IMR-90 (cell line): ENCODE results near the gene TOGARAM2.

Experiments used
- BHLHE40 ChIP-seq: fragments of 150-350 bp; IDR thresholded peaks from 2 replicates; pipeline ENCODE4 v1.6.1; 2016; ENCODE audit warnings: mild to moderate bottlenecking, low read depth, low read length
- CEBPB ChIP-seq: IDR thresholded peaks from 2 replicates; pipeline ENCODE4 v1.6.1; 2012; ENCODE audit warnings: low read depth, low read length, improper control_type of control experiment
- CHD1 ChIP-seq: IDR thresholded peaks from 2 replicates; pipeline ENCODE4 v1.6.1; 2012; ENCODE audit warnings: low read depth, low read length, improper control_type of control experiment
- MAFK ChIP-seq: IDR thresholded peaks from 2 replicates; pipeline ENCODE4 v1.6.1; 2012; ENCODE audit warnings: low read depth, low read length, improper control_type of control experiment
- MAZ ChIP-seq: IDR thresholded peaks from 2 replicates; pipeline ENCODE4 v1.6.1; 2012; ENCODE audit warnings: low read depth, mild to moderate bottlenecking, low read length, improper control_type of control experiment, moderate library complexity, borderline replicate concordance
- POLR2A ChIP-seq: IDR thresholded peaks from 2 replicates; pipeline ENCODE4 v1.6.1; 2012; ENCODE audit warnings: mild to moderate bottlenecking, low read depth, low read length
- RAD21 ChIP-seq: IDR thresholded peaks from 2 replicates; pipeline ENCODE4 v1.6.1; 2012; ENCODE audit warnings: low read length, improper control_type of control experiment
- RFX5 ChIP-seq: IDR thresholded peaks from 2 replicates; pipeline ENCODE4 v1.8.0; 2012; ENCODE audit warnings: low read depth, mild to moderate bottlenecking, low read length, moderate library complexity
- SMC3 ChIP-seq: fragments of 150-350 bp; IDR thresholded peaks from 2 replicates; pipeline ENCODE4 v1.6.1; 2016; ENCODE audit warnings: low read depth, mild to moderate bottlenecking, antibody characterized with exemption, low read length, moderate library complexity
- TF ChIP-seq, protein P1 (sequence below): conservative IDR thresholded peaks from 2 replicates; pipeline ENCODE4 v1.5.1; 2012; ENCODE audit warnings: mild to moderate bottlenecking, low read depth, low read length, improper control_type of control experiment
- TF ChIP-seq, protein P2 (sequence below): fragments of 150-350 bp; IDR thresholded peaks from 2 replicates; pipeline ENCODE4 v1.6.1; 2016; ENCODE audit warnings: low read depth, mild to moderate bottlenecking, low read length, moderate library complexity, borderline replicate concordance
- TF ChIP-seq, protein P3 (sequence below): fragments of 150-350 bp; IDR thresholded peaks from 2 replicates; pipeline ENCODE4 v1.6.1; 2017; ENCODE audit warnings: mild to moderate bottlenecking, antibody characterized with exemption, low read length, low read depth

DNA sequence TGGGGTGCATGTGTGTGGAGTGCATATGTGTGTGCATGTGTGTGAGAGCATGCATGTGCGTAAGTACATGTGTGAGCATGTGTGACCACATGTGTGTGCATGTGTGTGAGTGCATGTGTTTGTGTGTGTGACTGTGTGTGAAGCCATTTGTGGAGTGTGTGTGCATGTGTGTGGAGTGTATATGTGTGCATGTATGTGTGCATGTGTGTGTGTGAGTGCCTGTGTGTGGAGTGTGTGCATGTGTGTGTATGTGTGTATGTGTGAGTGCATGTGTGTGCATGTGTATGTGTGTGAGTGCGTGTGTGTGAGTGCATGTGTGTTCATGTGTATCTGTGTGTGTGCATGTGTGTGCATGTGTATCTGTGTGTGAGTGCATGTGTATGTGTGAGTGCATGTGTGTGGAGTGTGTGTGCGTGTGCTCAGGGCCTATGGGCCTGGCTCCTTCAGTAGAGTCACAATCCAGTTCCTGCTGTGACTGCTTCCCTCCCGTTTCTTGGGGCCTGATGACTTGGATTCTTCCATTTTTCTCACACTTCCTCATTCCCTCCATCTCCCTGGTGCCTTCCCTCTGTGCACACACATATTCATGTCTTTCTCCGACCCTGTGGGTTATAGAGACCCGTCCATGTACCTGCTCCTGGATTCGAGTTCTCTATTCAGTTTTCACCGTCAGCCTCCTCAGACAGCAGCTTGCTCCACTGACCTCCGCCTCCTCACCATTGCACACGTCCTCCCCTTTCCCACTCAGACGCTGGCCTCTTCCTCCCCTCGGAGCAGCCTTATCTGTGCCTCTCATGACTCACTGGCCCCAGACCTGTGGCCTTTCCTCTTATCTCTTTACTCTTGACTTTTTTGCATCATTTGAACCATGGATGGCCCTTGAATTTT, 25.2 kb downstream of the TOGARAM2 start:
- TF ChIP-seq, protein P1, sequence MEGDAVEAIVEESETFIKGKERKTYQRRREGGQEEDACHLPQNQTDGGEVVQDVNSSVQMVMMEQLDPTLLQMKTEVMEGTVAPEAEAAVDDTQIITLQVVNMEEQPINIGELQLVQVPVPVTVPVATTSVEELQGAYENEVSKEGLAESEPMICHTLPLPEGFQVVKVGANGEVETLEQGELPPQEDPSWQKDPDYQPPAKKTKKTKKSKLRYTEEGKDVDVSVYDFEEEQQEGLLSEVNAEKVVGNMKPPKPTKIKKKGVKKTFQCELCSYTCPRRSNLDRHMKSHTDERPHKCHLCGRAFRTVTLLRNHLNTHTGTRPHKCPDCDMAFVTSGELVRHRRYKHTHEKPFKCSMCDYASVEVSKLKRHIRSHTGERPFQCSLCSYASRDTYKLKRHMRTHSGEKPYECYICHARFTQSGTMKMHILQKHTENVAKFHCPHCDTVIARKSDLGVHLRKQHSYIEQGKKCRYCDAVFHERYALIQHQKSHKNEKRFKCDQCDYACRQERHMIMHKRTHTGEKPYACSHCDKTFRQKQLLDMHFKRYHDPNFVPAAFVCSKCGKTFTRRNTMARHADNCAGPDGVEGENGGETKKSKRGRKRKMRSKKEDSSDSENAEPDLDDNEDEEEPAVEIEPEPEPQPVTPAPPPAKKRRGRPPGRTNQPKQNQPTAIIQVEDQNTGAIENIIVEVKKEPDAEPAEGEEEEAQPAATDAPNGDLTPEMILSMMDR: no peak
- no peak for TF ChIP-seq POLR2A
- no peak for TF ChIP-seq BHLHE40
- TF ChIP-seq, protein P2, sequence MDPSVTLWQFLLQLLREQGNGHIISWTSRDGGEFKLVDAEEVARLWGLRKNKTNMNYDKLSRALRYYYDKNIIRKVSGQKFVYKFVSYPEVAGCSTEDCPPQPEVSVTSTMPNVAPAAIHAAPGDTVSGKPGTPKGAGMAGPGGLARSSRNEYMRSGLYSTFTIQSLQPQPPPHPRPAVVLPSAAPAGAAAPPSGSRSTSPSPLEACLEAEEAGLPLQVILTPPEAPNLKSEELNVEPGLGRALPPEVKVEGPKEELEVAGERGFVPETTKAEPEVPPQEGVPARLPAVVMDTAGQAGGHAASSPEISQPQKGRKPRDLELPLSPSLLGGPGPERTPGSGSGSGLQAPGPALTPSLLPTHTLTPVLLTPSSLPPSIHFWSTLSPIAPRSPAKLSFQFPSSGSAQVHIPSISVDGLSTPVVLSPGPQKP: no peak
- no peak for TF ChIP-seq SMC3
- TF ChIP-seq RFX5: no peak
- TF ChIP-seq, protein P3, sequence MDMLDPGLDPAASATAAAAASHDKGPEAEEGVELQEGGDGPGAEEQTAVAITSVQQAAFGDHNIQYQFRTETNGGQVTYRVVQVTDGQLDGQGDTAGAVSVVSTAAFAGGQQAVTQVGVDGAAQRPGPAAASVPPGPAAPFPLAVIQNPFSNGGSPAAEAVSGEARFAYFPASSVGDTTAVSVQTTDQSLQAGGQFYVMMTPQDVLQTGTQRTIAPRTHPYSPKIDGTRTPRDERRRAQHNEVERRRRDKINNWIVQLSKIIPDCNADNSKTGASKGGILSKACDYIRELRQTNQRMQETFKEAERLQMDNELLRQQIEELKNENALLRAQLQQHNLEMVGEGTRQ: no peak
- TF ChIP-seq MAFK: no peak
- no peak for TF ChIP-seq CEBPB
- TF ChIP-seq MAZ: no peak
- TF ChIP-seq CHD1: no peak
- no peak for TF ChIP-seq RAD21
